T-helper 17 cell (primary cell): ENCODE data around the gene UGGT1. TPM values are rescaled to one million over a fixed set of nuclear protein-coding genes. Genes with fewer than 3 reads are reported as not detected.

Source experiments
- ATAC-seq: fragments of 150-1000 bp; cut with Tn5 transposase; 2 replicates; pipeline ENCODE4 v1.10.0; 2021; ENCODE audit warnings: mild to moderate bottlenecking, moderate library complexity
- DNase-seq, 3 donors: peaks; one replicate each; pipeline versions ENCODE4 v3.0.0 to v3.0.0-alpha.2; 2020 to 2021
- H3K9me3 ChIP-seq: one replicate; pipeline ENCODE4 v1.7.0; 2013; ENCODE audit warnings: low read length, mild to moderate bottlenecking; ENCODE audit not compliant: control insufficient read depth, poor library complexity, severe bottlenecking
- H3K27ac Mint-ChIP-seq: one replicate; pipeline ENCODE4 v1.8.0; 2022; ENCODE audit warnings: mild to moderate bottlenecking, moderate library complexity, mixed read lengths
- H3K27me3 Mint-ChIP-seq: one replicate; pipeline ENCODE4 v1.8.0; 2022; ENCODE audit warnings: mixed read lengths
- H3K36me3 Mint-ChIP-seq: one replicate; pipeline ENCODE4 v1.8.0; 2022; ENCODE audit warnings: low read depth, mixed read lengths
- H3K4me1 Mint-ChIP-seq: one replicate; pipeline ENCODE4 v1.8.0; 2022; ENCODE audit warnings: mild to moderate bottlenecking, mixed read lengths
- H3K4me3 Mint-ChIP-seq: one replicate; pipeline ENCODE4 v1.8.0; 2022; ENCODE audit warnings: mild to moderate bottlenecking, moderate library complexity, mixed read lengths
- total RNA-seq, 4 donors: library from RNA in 2 of 4; stranded (reverse) in 2 of 4; gene quantifications; one replicate each; pipeline ENCODE4 v1.2.3 and lab custom pipeline; 2022 to 2026

Gene UGGT1
- total RNA-seq, 2 donors from 2014 or later, result 37.1 to 51.2 TPM

DNA sequence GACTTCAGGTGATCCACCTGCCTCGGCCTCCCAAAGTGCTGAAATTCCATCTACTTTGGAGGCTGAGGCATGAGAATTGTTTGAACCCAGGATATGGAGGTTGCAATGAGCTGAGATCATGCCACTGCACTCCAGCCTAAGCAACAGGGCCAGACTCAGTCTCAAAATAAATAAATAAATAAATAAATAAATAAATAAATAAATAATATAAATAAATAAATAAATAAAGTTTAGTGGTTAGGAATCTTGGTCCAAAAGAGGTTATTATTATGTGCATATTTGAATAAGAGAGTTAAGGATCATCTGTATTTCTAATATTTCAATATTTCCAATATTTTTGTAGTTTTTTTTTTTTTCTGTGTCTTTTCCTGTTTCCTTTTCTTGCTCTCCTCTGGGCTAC is 136.9 kb downstream of the UGGT1 start:
- no peak overlapping the region for H3K27ac Mint-ChIP-seq
- DNase-seq (no peak), ATAC-seq (no peak)
- H3K36me3 Mint-ChIP-seq, result no peaks in the 10 kb centered on the region
- H3K4me3 Mint-ChIP-seq, result no peak overlapping the region
- no peaks in the 10 kb centered on the region for H3K9me3 ChIP-seq
- H3K4me1 Mint-ChIP-seq, result peaks cover 2% of the 10 kb centered on the region
- H3K27me3 Mint-ChIP-seq, result peaks cover 5% of the 10 kb centered on the region

- Mint-ChIP-seq H3K27me3 (peaks cover 4% of the 10 kb centered on the region), H3K4me3 (no peak overlapping the region), H3K27ac (no peak overlapping the region), H3K4me1 (peaks cover 5% of the 10 kb centered on the region), H3K36me3 (no peaks in the 10 kb centered on the region)
- ATAC-seq (no peak), DNase-seq (no peak)
- H3K9me3 ChIP-seq, result no peaks in the 10 kb centered on the region
These were observed 137.9 kb downstream of the UGGT1 start for GRCh38 chr2:128228894-128229293.

DNA sequence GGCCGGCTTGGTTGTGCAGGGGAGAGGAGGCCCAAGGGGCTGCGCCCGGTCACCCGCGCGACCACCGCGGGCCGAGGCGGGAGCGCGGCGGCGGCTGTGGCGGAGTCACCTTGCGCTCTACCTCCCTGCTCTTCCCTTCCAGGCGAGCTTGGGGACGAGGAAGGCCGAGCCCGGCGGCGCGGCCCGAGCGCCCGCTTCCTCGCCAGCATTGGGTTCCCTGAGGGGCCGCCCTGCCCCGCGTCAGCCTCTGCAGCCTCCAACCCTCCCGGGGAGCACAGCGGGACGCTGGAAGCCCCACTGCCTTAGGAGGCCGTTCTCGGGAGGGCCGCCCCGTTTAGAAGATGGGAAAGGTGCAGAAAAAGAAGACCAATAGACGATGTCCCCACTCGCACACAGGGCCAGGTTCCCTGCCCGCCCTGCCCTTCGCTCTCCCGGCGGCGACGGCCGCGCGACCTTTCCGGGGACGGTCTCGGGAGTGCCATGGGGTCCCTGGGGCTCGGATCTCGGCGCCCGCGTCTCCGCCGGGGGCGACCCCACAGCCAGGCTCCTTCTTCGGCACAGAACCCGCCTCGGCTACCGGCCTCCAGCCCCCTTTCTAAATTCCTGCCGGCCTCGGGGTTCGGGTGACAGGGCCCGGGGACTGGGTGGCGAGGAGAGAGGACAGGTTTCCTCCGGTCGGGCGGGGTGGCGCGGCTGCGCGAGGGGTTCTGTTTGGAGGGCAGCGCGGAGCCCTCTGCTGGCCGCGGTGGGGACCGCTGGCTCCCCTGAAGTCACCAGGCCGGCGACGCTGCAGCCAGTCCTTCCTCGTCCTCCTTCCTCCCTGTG is 142.2 kb downstream of the UGGT1 start:
- Mint-ChIP-seq H3K4me3 (peak overlapping the region; percentile 86), H3K4me1 (peaks cover 5% of the 10 kb centered on the region), H3K27ac (no peak overlapping the region), H3K36me3 (no peaks in the 10 kb centered on the region), H3K27me3 (peaks cover 17% of the 10 kb centered on the region)
- no peaks in the 10 kb centered on the region for H3K9me3 ChIP-seq
- peak; percentile 59 to 75 (median 71) for DNase-seq
- peak; percentile 99 for ATAC-seq

DNA sequence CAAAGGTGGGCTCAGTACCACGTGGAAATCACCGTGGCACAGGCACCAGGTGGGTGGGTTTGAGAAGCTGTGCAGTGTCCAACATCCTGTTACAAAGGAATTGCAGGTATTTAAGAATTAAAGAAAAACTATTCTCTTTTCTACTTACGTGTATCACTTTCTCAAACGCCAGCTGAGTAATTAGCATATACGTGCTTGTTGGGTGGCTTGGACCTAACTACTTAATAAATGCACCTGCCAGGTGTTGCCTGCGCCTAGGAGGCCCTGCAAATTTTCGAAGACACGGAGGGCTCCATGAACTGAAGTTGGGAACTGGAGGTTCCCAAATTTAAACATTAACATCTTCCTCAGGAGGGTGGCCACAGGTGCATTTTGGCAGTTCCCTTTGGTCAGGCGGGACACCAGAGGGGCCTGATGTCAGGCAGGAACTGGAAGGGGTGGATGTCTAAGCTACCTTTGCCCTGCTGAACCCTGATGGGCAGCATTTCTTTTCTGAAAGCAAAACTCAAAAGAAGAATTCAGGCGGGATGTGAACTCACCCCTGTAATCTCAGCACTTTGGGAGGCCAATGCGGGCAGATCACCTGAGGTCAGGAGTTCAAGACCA is 142.9 kb downstream of the UGGT1 start:
- H3K4me1 Mint-ChIP-seq, result peaks cover 5% of the 10 kb centered on the region
- no peaks in the 10 kb centered on the region for H3K36me3 Mint-ChIP-seq
- H3K27ac Mint-ChIP-seq, result no peak overlapping the region
- peak overlapping the region; percentile 86 for H3K4me3 Mint-ChIP-seq
- H3K27me3 Mint-ChIP-seq, result peaks cover 20% of the 10 kb centered on the region
- DNase-seq (no peak), ATAC-seq (no peak)
- no peaks in the 10 kb centered on the region for H3K9me3 ChIP-seq

DNA sequence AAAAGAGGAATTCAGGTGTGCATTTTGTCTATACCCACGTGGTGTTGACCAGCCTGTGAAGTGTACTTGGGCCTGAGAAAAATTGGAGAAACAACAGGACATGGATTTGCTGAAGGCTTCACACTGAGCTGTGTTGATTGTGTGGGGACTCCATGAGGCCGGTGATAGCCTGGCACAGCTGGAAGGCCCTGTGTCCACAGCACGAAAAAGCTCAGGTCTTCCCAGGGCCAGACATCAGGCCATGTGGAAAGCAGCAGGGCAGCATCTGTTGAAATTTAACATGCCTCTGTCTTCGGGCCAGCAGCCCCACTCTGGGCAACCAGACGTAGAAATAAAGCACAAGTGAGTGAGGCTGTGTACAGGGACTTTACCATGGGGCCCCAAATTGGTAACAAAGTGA is 143.6 kb downstream of the UGGT1 start:
- no peak overlapping the region for H3K4me3 Mint-ChIP-seq
- peaks cover 5% of the 10 kb centered on the region for H3K4me1 Mint-ChIP-seq
- no peak overlapping the region for H3K27ac Mint-ChIP-seq

GRCh38 chr2:128235581-128235980 is 144.6 kb downstream of the UGGT1 start:
- peaks cover 20% of the 10 kb centered on the region for H3K27me3 Mint-ChIP-seq
- DNase-seq, result no peak

More for the DNA sequence above, 143.6 kb downstream of the UGGT1 start:
- no peaks in the 10 kb centered on the region for H3K36me3 Mint-ChIP-seq
- DNase-seq (no peak), ATAC-seq (no peak)
- H3K9me3 ChIP-seq, result no peaks in the 10 kb centered on the region
- H3K27me3 Mint-ChIP-seq, result peaks cover 20% of the 10 kb centered on the region

GRCh38 chr2:128236491-128237035 is 145.6 kb downstream of the UGGT1 start:
- Mint-ChIP-seq H3K4me1 (peaks cover 5% of the 10 kb centered on the region), H3K27ac (no peak overlapping the region), H3K27me3 (peaks cover 16% of the 10 kb centered on the region), H3K4me3 (no peak overlapping the region), H3K36me3 (no peaks in the 10 kb centered on the region)
- ATAC-seq (no peak), DNase-seq (no peak)
- no peaks in the 10 kb centered on the region for H3K9me3 ChIP-seq

More at GRCh38 chr2:128235581-128235980, 144.6 kb downstream of the UGGT1 start:
- ATAC-seq, result no peak
- Mint-ChIP-seq H3K4me3 (no peak overlapping the region), H3K36me3 (no peaks in the 10 kb centered on the region), H3K4me1 (peaks cover 5% of the 10 kb centered on the region), H3K27ac (no peak overlapping the region)
- no peaks in the 10 kb centered on the region for H3K9me3 ChIP-seq

DNA sequence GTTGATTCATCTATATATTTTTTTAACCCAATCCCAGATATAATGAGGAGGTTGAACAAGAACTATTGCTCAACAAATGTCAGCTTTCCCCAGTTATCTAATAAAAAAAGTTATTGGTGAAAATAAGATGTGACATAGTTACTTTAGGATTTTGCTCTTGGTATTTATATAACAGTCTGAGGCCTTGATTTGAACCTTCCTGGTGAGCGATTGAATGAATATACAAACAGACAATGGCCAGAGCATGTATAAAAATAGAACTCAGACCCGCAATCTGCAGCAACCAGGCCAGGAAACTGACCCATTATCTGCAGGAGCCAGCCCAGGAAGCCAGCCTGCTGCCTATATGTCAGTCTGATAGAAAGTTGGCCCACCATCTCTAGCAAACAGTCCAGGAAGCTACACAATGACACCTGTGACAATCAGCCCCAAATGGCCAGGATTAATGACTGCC is 146.1 kb downstream of the UGGT1 start:
- H3K4me3 Mint-ChIP-seq, result no peak overlapping the region
- DNase-seq, result no peak
- no peaks in the 10 kb centered on the region for H3K36me3 Mint-ChIP-seq
- H3K27me3 Mint-ChIP-seq, result peaks cover 20% of the 10 kb centered on the region
- peaks cover 5% of the 10 kb centered on the region for H3K4me1 Mint-ChIP-seq
- H3K27ac Mint-ChIP-seq, result no peak overlapping the region
- ATAC-seq, result no peak
- no peaks in the 10 kb centered on the region for H3K9me3 ChIP-seq

DNA sequence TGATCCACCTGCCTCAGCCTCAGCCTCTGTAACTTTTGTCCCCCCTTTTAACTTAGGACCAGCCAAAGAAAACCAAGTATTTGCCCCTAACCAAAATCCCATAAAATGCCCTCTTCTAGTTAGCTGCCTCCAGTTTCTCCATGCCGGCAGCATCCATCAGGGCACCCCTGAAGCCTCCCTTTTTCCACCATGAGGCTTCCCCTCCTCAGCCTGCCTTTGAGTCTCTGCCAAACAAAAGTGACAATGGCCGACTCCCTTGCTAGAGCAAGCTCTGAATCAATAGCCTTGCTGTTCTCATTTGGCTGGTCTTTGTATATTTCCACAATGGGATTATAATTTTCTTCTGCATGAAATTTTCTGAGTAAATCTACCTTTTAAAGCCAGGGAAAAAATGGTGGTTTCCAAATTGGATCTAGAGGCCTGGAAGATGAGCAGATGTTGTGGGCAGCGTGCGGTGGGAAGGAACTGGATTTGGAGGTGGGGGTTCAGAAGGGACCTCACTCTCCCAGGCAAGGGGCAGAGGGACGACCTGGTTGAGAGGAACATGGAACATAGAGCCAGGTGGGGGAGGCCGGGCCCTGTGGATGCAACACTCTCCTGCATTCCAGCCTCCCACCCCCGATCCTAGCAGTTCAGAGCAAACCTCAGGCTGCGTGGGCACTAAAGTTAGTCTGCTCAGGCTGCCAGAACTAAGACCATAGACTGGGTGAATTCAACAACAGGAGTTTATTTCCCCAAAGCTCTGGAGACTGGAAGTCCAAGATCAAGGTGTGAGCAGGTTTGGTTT is 147.1 kb downstream of the UGGT1 start:
- DNase-seq, result no peak
- no peaks in the 10 kb centered on the region for H3K9me3 ChIP-seq
- ATAC-seq, result no peak

GRCh38 chr2:128241896-128242295 is 150.9 kb downstream of the UGGT1 start:
- no peaks in the 10 kb centered on the region for H3K36me3 Mint-ChIP-seq
- H3K9me3 ChIP-seq, result no peaks in the 10 kb centered on the region
- no peak overlapping the region for H3K4me3 Mint-ChIP-seq
- no peak for DNase-seq
- peaks cover 17% of the 10 kb centered on the region for H3K27me3 Mint-ChIP-seq
- peaks cover 13% of the 10 kb centered on the region for H3K4me1 Mint-ChIP-seq
- no peak overlapping the region for H3K27ac Mint-ChIP-seq
- ATAC-seq, result no peak

More for the DNA sequence above, 147.1 kb downstream of the UGGT1 start:
- H3K4me1 Mint-ChIP-seq, result peaks cover 3% of the 10 kb centered on the region
- no peak overlapping the region for H3K4me3 Mint-ChIP-seq
- H3K27me3 Mint-ChIP-seq, result peaks cover 24% of the 10 kb centered on the region
- no peaks in the 10 kb centered on the region for H3K36me3 Mint-ChIP-seq
- peak overlapping the region; percentile 67 for H3K27ac Mint-ChIP-seq
